Ovary (tissue), 9 donors: Measurements from ENCODE around the gene PLEKHH1. TPM values are rescaled to one million over a fixed set of nuclear protein-coding genes. Genes with fewer than 3 reads are reported as not detected.
"Not testable (repeated sequence)": the region's sequence is repeated elsewhere in the genome, so short reads cannot be mapped to it uniquely, and the experiment has no call there.

Experiments
- DNase-seq, 5 donors: peaks; one replicate each; pipeline ENCODE4 v3.0.0-alpha.2; 2019 to 2020
- H3K27ac ChIP-seq, 2 donors: fragments of 200-600 bp; one replicate each; pipeline versions ENCODE4 v1.5.1 to v1.8.0; 2019 to 2022
- H3K27me3 ChIP-seq: fragments of 200-600 bp; one replicate; pipeline ENCODE4 v1.8.0; 2022
- H3K36me3 ChIP-seq: fragments of 200-600 bp; sonication (generic); one replicate; pipeline ENCODE4 v1.5.1; 2019
- H3K4me1 ChIP-seq: one replicate; pipeline ENCODE4 v1.8.1; 2013; ENCODE audit warnings: mild to moderate bottlenecking, moderate library complexity; ENCODE audit not compliant: insufficient read depth
- H3K4me3 ChIP-seq: fragments of 200-600 bp; sonication (generic); one replicate; pipeline ENCODE4 v1.5.1; 2017
- H3K9me3 ChIP-seq, 2 donors: fragments of 200-600 bp in 1 of 2; sonication (generic) in 1 of 2; one replicate each; pipeline versions ENCODE4 v1.5.1 to v1.8.1; 2013 to 2019; ENCODE audit warnings: mild to moderate bottlenecking in 1 of 2, moderate library complexity in 1 of 2
- EP300 ChIP-seq: sonication (generic); formaldehyde crosslinking; IDR thresholded peaks from one replicate; pipeline ENCODE4 v1.6.1; 2017; ENCODE audit warnings: antibody characterized with exemption
- POLR2A ChIP-seq: fragments of 450-650 bp; IDR thresholded peaks from one replicate; pipeline ENCODE4 v1.6.1; 2017; ENCODE audit warnings: antibody characterized with exemption, mild to moderate bottlenecking, moderate library complexity
- WGBS, 3 donors: extraction: QIAGEN DNeasy Blood & Tissue Kit in 1 of 3; methylation state at CpG; one replicate each; pipeline versions ENCODE4 v1.1.5 to v1.1.7; 2013 to 2017; 5-methylcytosine and 5-hydroxymethylcytosine counted together
- intact Hi-C, 4 donors: fragments of 100-400 bp; cut with DNase I; formaldehyde crosslinking; loops; one replicate each; pipeline versions ENCODE4 v1.11.0 to v1.15.1; 2022 to 2023
- polyA plus RNA-seq, 2 donors: library from polyadenylated mRNA; stranded (reverse); fragments of 200-250 nt in 1 of 2; fragments of 350-450 nt in 1 of 2; fragmentation: Illumina TruSeq in 1 of 2; extraction: RNeasy Lipid Tissue Mini Kit (QIAGEN cat#74804) in 1 of 2; gene quantifications; one replicate each; pipeline ENCODE4 v1.2.3, GENCODE V29; 2013 to 2014
- total RNA-seq, 7 donors: library from RNA; depleted of rRNA in 2 of 7; stranded (reverse); fragments of >200 nt in 2 of 7; fragmentation: NEBNext Ultra II Directional in 3 of 7; extraction: Animal tissue kit (Norgen Biotek cat#: 25700) in 3 of 7; gene quantifications; one replicate each; pipeline versions ENCODE4 v1.1.0 to v1.2.4, GENCODE V29; 2016 to 2023
- TF ChIP-seq, protein P1 (sequence below), 3 donors: fragments of 450-650 bp in 2 of 3; fragments of 200-600 bp in 1 of 3; IDR thresholded peaks; one replicate each; pipeline versions ENCODE4 v1.5.1 to v1.8.0; 2016 to 2022; ENCODE audit warnings: antibody characterized with exemption in 3 of 3, mild to moderate bottlenecking in 1 of 3
- donor health status: DM: no; HTN: no; CAD: no; lungs with moderate emphysema.
- donor health status: DM: no; HTN: no; CAD: no.
- donor health status: Bipolar disorder and iron deficiency.
- donor health status: DM: yes; HTN: yes; CAD: no.
- donor health status: DM: no; HTN: no; CAD: no.
- donor health status: DM: yes; HTN: yes; CAD: no.

The PLEKHH1 gene
- total and polyA plus RNA-seq, 9 donors: 0.78 to 15.7 (median 3.9) TPM

DNA sequence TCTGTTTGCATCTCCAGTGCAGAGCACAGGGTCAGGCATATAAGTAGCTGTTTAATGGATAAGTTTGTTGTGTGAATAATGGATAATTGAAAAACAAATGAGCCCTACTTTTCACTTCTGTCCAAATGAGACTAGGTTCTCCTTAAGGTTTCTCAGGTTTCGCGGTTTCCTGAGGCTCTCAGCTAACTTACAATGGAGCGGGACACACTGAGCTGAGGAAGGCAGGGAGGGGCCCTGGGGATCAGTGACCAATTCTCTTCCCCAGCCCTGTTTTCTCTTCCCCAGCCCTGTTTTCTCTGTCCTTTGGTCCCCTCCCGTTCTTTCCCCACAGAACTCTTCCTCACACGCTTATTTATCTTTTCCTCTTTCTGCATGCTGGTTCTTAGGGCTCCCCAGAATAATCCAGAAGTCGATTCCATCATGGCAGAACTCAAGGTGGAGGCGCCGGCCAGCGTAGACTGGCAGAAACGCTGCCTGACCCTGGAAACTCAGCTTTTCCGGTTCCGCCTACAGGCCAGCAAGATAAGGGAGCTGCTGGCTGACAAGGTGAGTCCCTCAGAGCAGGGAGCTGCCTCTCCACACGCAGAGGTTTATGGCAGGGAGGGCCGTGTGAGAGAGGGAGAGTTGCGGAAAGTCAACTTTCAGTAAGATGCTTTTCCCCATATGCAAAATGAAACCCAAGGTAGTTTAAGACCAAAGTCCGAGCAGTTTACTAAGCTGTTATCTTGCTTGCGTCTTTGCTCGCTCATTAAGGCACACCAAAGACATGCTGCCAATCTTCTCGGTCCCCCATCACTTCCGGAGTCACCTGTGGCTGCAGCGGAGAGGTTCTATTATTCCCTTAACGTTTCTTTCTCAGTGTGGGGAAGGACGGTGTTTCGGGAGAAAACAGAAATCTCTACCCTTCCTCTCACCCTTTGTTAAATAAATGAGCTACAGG lies 8.6 kb downstream of the PLEKHH1 start:
- Histone ChIP-seq H3K27ac (no peak overlapping the region), H3K4me1 (no peaks in the 10 kb centered on the region), H3K4me3 (no peak overlapping the region), H3K9me3 (no peaks in the 10 kb centered on the region), H3K36me3 (no peaks in the 10 kb centered on the region), H3K27me3 (no peaks in the 10 kb centered on the region)
- intact Hi-C loops: no loop called here
- DNase-seq: no peak
- no peak for TF ChIP-seq EP300
- TF ChIP-seq, protein P1, sequence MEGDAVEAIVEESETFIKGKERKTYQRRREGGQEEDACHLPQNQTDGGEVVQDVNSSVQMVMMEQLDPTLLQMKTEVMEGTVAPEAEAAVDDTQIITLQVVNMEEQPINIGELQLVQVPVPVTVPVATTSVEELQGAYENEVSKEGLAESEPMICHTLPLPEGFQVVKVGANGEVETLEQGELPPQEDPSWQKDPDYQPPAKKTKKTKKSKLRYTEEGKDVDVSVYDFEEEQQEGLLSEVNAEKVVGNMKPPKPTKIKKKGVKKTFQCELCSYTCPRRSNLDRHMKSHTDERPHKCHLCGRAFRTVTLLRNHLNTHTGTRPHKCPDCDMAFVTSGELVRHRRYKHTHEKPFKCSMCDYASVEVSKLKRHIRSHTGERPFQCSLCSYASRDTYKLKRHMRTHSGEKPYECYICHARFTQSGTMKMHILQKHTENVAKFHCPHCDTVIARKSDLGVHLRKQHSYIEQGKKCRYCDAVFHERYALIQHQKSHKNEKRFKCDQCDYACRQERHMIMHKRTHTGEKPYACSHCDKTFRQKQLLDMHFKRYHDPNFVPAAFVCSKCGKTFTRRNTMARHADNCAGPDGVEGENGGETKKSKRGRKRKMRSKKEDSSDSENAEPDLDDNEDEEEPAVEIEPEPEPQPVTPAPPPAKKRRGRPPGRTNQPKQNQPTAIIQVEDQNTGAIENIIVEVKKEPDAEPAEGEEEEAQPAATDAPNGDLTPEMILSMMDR (IDR thresholded peaks at IDR 0.05): no peak
- TF ChIP-seq POLR2A: no peak
- whole genome bisulfite sequencing, 3 donors: 35 to 38% (median 36%) methylated on average over 24 of the region's 24 CpGs

DNA sequence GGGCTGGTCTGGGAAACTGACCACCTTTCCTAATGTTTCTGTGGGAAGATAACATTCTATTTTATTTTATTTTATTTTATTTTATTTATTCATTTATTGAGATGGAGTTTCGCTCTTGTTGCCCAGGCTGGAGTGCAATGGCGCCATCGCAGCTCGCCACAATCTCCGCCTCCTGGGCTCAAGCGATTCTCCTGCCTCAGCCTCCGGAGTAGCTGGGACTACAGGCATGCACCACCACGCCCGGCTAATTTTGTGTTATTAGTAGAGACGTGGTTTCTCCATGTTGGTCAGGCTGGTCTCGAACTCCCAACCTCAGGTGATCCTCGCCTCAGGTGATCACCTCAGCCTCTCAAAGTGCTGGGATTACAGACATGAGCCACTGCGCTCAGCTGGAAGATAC lies 9.5 kb downstream of the PLEKHH1 start:
- H3K36me3 ChIP-seq, H3K9me3 ChIP-seq, intact Hi-C loops, H3K27ac ChIP-seq, H3K27me3 ChIP-seq, H3K4me1 ChIP-seq, H3K4me3 ChIP-seq, DNase-seq: not testable (repeated sequence)
- 94 to 97% (median 95%) methylated on average over 13 of the region's 13 CpGs for WGBS, 3 donors

DNA sequence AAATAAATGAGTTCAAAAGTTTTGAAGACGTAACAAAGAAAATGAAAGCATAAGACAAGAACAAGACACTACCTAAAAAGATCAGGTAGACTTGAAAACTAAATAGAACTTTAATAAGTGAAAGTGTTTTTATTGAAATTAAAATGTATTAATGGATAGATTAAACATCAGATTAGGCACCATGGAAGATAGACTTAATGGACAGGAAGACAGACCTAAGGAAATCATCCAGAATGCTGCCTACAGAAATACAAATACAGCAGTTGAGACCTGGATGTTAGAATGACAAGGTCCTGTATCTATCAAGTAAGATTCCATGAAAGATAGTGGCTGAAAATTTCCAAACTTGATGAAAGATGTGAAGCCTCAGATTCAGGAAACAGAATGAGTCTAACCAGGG lies 11.5 kb downstream of the PLEKHH1 start:
- Histone ChIP-seq H3K27ac (no peak overlapping the region), H3K27me3 (no peaks in the 10 kb centered on the region), H3K4me3 (no peak overlapping the region), H3K9me3 (no peaks in the 10 kb centered on the region), H3K36me3 (no peaks in the 10 kb centered on the region), H3K4me1 (no peaks in the 10 kb centered on the region)
- intact Hi-C loops: no loop called here
- TF ChIP-seq EP300 (no peak), POLR2A (no peak)
- TF ChIP-seq, protein P1 (IDR thresholded peaks at IDR 0.05): no peak
- 98 to 100% (median 99%) methylated on average over 1 of the region's 1 CpG for WGBS, 3 donors
- no peak for DNase-seq

DNA sequence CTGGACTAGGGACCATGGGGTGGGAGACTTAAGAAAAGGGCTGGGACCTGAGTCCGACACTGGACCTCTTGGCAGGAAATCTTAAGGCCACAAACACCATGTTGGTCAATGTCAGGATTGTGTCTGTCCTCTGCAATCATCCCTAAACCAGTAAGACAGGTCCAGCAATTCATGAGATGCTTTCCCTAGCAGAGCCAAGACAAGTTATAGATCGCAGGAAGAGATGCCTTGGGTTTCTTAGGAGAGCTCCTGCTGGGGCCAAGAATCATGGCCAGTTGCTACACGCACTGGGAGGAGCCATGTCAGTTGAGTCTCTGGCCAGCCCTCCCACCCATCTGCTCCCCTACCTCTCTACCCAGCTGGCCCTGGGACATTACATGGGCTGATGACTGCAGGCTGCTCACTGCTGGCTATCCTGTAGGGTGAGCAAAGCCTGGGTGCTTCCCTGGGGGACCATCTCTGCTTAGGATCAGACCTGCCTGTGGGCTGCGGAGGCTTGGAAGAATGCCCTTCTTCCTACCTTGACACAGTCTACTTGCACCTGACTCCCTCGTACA lies 14.2 kb downstream of the PLEKHH1 start:
- 87 to 95% (median 91%) methylated on average over 5 of the region's 5 CpGs for WGBS, 3 donors
- H3K27me3 ChIP-seq: no peaks in the 10 kb centered on the region
- H3K36me3 ChIP-seq: no peaks in the 10 kb centered on the region
- H3K9me3 ChIP-seq: no peaks in the 10 kb centered on the region
- intact Hi-C loops: no loop called here
- H3K27ac ChIP-seq: no peak overlapping the region
- H3K4me1 ChIP-seq: no peaks in the 10 kb centered on the region
- no peak overlapping the region for H3K4me3 ChIP-seq
- no peak for DNase-seq
- TF ChIP-seq POLR2A: no peak
- no peak for TF ChIP-seq EP300
- TF ChIP-seq, protein P1 (IDR thresholded peaks at IDR 0.05): no peak

DNA sequence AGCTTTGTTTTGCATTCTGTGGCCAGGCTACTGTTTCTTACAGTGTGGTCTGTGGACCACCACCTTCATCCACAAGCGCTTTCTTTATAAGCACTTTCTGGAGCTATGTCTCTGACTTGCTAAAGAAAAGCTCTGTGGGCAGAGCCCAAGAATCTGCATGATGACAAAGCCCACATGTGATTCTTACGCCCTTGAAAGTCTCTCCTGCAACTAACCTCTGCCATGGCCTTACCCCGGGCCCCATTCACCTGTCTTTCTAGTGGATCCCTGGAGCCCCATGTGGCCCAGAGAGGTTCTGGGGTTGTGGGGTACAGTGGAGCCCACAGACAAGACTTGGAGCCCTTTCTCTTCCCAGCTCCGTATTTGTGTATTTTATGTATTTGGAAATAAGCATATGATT lies 16.6 kb downstream of the PLEKHH1 start:
- intact Hi-C loops: no loop called here
- no peak for DNase-seq
- H3K27ac ChIP-seq: no peak overlapping the region
- 86 to 88% (median 88%) methylated on average over 4 of the region's 4 CpGs for WGBS, 3 donors
- TF ChIP-seq, protein P1 (IDR thresholded peaks at IDR 0.05): no peak
- TF ChIP-seq EP300: no peak
- no peak for TF ChIP-seq POLR2A
- H3K36me3 ChIP-seq: no peaks in the 10 kb centered on the region
- no peaks in the 10 kb centered on the region for H3K27me3 ChIP-seq
- no peaks in the 10 kb centered on the region for H3K9me3 ChIP-seq
- H3K4me1 ChIP-seq: no peaks in the 10 kb centered on the region
- H3K4me3 ChIP-seq: no peak overlapping the region
